ENCODE data around the gene CPT1B.
"Not testable (repeated sequence)": the region's sequence is repeated elsewhere in the genome, so short reads cannot be mapped to it uniquely, and the experiment has no call there.

The CPT1B gene

DNA sequence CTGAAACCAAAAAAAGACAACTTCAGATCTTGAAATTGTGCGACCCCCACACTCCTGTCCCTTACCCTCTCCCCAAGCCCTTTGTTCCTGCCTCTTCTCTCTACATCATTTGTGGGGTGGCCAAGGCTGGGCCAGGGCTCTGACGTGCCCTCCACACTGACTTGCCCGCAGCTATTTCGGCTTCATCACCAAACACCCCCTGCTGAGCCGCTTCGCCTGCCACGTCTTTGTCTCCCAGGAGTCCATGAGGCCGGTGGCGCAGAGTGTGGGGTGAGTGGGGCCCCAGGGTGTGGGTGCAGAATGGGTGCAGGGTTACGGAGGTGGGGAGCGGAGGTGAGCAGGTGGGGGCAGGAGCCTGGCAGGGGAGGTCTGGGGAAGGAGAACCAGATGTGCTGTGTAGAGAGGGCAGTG, 31.8 kb upstream of the CPT1B start:
- no peak overlapping the region for H3K4me3 ChIP-seq (ENCODE audit: low read depth, low read length)

DNA sequence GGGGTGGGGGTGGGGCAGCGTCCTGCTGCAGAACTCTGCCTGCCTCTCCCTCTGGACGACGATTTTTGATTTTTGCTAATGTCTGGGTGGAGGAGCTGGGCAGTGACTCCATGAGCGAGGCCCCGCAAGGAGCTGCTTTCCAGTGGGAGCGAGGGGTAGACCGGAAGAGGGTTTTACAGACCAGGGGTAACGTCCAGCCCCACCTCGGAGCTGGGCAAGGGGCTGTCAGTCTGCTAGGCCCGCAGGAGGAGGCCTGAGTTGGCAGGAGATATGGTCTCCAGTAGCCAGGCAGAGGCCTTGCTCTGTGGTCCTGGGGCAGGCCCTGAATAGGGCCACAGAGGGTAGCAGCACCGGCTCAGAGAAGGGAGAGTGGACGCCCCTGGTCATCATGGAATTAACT, 31.4 kb upstream of the CPT1B start:
- no peak overlapping the region for H3K4me3 ChIP-seq (ENCODE audit: low read depth, low read length)

DNA sequence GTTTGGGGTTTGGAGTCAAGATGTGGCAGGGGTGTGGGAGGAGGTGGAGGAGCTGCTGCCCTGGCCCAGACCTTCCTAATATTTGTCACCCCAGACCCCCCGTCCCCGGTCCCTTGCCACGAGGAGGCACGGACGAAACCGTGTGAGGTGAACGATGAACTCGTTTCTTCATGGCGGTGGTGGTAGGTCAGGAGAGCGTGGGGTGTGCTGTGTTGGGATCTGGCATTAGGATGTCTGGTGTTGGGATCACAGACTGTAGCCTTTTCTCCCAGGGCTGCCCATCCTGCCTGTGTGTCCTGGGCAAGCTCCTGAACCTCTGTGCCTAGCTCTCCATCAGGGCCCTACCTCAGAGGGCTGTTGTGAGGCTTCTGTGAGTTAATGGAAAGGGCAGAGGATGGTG, 30.8 kb upstream of the CPT1B start:
- H3K4me3 ChIP-seq (ENCODE audit: low read depth, low read length), result no peak overlapping the region

DNA sequence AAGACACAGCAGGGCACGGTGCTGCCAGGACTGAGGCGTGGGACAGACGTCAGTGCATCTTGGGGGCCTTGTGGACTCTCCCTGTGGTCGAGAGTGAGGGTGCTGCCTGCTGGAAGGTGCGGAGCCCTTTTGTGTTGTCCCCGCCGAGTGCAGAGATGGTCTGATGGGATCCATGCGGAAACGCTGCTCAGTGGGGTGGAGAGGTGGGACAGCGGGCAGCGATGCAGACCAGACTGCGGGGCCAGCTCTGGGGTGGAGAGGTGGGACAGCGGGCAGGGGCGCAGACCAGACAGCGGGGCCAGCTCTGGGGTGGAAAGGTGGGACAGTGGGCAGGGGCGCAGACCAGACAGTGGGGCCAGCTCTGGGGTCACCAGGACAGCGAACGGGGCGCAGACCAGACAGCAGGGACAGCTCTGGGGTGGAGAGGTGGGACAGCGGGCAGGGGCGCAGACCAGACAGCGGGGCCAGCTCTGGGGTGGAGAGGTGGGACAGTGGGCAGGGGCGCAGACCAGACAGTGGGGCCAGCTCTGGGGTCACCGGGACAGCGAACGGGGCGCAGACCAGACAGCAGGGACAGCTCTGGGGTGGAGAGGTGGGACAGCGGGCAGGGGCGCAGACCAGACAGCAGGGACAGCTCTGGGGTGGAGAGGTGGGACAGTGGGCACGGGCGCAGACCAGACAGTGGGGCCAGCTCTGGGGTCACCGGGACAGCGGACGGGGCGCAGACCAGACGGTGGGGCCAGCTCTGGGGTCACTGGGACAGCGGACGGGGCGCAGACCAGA, 30.0 kb upstream of the CPT1B start:
- not testable (repeated sequence) for H3K4me3 ChIP-seq (ENCODE audit: low read depth, low read length)

DNA sequence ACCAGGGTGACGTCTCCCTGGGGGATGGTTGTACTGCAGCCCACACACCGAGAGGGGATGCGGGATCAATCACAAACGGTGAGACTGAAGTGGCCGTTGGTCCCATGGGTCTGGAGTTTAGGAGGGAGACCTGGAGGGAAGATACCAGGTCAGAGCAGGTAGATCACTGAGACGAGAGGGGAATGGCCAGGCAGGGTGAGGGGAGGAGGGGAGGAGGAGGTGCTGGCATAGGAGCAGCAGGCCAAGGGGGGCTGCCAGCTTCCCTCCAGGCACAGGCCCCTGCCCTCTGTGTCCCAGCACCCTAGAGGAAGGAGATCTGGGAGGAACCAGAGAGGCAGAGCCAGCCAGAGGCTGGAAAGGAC, 29.4 kb upstream of the CPT1B start:
- H3K4me3 ChIP-seq (ENCODE audit: low read depth, low read length), result no peak overlapping the region

DNA sequence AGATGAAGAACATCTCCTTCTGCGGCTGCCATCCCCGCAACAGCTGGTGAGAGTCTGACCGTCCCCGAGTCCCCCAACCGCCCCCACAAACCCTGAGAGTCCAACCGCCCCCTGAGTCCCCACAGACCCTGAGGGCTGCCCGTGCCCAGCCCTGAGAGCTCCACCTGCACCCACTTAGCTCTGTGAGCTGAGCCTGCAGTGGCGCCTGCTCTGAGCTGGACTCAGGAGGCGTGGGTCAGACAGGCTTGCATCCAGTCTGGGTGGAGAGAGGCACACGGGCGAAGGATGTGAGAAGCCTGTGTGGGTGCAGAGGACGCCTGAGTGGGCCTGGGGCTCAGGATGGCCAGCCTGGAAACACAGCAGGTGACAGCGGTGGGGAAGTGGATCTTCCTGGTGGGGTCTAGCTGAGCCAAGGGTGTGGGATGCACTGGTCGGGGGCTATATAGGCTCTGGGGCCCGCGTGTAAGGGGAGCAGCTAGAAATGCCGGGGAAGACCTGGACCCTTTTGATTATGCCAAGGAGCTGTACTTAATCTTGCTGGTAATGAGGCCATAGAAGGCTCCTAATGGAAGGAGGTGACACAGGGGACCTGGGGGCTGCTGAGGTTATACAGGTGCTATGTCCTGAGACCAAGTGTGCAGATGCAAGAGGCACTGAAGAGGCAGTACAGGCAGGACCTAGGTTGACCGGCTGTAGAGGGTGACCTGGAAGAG, 28.9 kb upstream of the CPT1B start:
- H3K4me3 ChIP-seq (ENCODE audit: low read depth, low read length), result no peak overlapping the region

- H3K4me3 ChIP-seq (ENCODE audit: low read depth, low read length), result no peak overlapping the region
Measured at GRCh38 chr22:50606165-50606945, 28.1 kb upstream of the CPT1B start.

DNA sequence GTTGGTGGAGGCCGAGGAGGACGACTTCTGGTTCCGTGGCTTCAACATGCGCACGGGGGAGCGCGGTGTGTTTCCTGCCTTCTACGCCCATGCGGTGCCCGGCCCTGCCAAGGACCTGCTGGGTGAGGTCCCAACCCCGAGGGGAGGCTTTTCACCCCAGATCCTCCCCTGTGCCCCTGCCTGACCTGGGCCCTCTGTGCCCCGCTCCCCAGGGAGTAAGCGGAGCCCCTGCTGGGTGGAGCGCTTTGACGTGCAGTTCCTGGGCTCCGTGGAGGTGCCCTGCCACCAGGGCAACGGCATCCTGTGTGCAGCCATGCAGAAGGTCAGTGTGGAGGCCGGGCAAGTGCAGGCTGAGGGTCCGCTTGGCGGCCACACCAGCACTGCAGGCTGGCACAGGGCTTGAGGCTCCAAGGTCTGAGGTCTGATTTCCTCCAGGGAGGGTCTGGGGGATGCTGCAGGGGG, 27.4 kb upstream of the CPT1B start:
- no peak overlapping the region for H3K4me3 ChIP-seq (ENCODE audit: low read depth, low read length)

DNA sequence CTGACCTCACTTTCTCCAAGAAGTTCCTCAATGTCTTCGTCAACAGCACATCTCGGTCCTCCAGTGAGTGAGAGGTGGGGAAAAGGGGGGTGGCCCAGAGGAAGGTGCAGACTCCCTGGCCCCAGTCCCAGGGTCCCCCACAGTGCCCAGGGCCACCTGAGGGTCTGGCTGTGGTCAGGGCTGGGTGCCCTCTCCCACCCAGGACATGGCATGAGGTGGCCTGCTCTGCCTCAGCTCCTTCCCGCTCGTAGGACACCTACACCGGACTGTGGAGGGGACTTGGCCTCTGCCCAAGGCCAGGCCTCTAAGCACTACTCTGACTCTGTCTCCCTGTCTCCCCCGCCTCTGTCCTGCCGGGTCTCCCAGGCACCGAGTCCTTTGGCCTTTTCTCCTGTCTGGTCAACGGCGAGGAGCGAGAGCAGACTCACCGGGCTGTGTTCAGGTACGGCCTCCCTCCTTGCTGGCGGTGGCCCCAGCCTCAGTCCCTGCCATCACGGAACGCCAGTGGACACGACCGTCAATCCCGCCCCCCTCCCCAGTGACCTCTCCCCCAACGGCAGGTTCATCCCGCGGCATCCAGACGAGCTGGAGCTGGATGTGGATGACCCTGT, 26.9 kb upstream of the CPT1B start:
- H3K4me3 ChIP-seq (ENCODE audit: low read depth, low read length), result no peak overlapping the region

DNA sequence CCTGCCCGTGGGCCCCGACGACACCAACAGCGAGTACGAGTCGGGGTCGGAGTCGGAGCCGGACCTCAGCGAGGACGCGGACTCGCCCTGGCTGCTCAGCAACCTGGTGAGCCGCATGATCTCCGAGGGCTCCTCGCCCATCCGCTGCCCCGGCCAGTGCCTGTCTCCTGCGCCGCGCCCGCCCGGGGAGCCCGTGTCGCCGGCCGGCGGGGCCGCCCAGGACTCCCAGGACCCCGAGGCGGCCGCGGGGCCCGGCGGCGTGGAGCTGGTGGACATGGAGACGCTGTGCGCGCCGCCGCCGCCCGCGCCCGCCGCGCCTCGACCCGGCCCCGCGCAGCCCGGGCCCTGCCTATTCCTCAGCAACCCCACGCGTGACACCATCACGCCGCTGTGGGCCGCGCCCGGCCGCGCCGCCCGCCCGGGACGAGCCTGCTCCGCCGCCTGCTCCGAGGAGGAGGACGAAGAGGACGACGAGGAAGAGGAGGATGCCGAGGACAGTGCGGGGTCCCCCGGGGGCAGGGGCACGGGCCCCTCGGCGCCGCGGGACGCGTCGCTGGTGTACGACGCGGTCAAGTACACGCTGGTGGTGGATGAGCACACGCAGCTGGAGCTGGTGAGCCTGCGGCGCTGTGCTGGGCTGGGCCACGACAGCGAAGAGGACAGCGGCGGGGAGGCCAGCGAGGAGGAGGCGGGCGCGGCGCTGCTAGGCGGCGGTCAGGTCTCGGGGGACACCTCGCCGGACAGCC, 26.2 kb upstream of the CPT1B start:
- no peak overlapping the region for H3K4me3 ChIP-seq (ENCODE audit: low read depth, low read length)

- H3K4me3 ChIP-seq (ENCODE audit: low read depth, low read length), result no peak overlapping the region
Measured at GRCh38 chr22:50603511-50604255, 25.5 kb upstream of the CPT1B start.

DNA sequence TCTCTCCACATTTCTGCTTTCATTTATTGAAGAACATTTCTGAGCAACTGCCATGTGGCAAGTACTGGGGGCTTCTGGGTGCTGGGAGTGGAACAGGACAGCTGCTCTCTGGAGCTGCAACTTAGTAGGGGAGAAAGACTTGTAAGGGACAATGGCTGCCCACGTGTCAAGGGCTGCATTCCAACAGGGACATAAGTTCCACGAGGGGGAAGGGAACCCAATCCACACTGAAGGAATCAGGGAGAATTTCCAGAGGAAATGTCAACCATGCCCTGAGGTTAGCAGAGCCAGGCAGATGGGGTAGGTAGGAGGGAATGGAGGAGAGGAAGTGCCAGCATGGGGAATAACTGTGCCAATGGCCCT, 24.1 kb upstream of the CPT1B start:
- H3K4me3 ChIP-seq (ENCODE audit: low read depth, low read length), result no peak overlapping the region

DNA sequence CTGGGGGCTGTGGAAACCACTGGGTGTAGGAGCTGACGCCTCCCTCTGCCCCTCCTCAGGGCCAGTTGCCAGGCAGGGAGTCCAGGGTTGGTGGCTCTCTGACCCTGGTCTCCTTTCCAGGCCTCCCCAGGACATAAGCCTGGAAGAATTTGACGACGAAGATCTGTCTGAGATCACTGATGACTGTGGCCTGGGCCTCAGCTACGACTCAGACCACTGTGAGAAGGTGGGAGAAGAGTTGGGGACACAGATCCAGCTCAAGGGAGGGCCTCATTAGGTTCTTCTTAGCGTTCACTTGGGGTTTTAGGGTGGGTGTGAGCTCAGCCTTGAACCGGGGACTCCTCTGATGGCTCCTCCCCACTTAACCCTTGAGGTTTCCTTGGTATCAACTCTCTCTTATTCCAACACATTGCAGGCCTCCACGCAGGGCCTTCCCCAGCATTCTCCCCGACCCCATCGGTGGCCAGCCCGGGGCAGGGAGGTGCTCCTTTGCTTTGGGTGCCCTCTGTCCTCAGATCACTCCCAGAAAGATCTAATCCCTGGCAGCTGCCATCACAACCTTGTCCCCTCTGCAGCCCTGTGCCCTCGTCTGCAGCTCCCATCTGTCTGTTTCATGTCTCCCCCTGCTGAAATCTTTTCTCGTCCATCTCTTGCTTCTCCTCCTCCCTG, 23.6 kb upstream of the CPT1B start:
- no peak overlapping the region for H3K4me3 ChIP-seq (ENCODE audit: low read depth, low read length)

DNA sequence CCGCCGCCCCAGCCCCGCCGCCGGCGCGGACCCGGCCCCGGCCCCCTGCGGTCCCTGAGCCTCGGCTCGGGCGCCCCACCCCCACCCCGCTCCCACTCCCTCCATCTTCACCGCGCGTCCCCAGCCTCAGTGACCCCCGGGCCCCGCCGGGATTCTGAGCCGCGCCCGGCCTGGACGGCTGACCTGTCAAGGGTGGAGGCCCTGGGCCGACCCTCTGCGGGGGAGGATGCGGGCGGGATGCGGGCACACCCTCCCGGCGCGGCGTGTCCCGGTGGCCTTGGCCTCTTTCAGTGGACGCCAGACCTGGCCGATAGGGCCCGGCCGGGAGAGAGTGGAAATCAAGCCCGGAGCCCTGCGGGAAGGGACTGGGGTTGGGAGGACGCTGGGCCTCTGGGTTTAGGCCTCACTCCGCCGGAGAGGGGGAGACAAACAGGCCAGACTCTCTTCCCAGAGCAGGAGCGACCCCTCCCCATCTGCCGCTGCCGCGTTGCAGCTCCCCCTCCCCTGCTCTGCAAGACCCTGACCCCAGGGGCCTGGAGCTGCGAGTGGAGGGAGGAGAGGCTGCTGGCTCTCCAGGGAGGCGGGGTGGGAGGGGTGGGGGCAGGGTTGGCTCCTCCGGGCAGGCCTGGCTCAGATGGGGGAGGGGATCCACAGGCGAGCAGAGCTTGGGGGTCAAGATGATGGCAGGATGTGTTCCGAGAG, 22.9 kb upstream of the CPT1B start:
- peak overlapping the region; percentile 6 for H3K4me3 ChIP-seq (ENCODE audit: low read depth, low read length)

DNA sequence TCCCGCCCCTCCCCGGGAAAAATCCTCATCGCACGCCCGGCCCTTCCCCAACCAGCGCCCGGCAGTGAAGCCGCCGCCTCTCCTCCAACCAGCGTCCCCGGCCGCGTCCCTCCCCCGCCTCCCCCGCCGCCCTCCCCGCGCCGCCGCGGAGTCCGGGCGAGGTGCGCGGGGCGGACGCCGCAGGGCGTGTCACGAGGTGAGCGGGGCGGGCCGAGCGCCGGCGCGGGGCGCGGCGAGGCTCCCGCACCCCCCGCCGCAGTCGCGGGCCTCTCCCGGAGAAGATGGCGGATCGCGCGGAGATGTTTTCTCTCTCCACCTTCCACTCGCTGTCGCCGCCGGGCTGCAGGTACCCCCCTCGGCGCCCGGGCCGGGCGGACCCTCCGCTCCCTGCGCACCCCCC, 22.3 kb upstream of the CPT1B start, which contains the start of gene MAPK8IP2:
TSS of gene MAPK8IP2 (plus strand) at position 256 of the 400 bp plus-strand sequence. CDS start at position 282, 26 bp downstream.
- peak within 1 kb of the TSS; percentile 17 for H3K4me3 ChIP-seq (ENCODE audit: low read depth, low read length)

DNA sequence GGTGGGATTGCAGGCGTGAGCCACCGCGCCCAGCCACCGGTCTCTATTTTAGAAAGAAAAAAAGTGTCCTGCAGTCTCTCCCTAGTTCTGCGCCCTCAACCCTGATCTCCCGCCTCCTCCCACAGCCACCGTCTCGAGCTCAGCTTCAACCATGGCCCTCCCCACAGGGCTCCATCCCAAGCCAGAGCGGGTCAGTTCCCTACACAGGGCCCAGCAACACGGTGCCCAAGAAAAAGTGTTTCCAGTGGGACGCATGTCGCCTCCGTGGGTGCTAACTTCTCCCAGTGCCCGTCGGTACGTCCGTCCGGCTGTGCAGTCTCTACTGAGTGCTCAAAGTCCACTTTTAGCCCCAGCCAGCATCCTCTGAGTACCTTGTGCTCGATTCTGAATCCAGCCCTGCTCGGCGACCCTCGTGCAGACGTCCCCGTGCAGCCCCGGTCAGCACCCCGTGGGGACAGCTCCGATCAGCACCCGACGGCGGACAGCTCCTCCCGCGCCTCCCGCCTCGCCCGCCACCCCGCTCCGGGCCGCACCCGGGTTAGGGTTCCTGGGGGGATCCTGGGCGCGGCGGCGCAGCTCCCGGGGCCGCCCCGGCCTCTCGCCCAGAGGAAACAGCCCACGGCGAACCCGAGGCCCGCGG, 21.7 kb upstream of the CPT1B start:
- no peak overlapping the region for H3K4me3 ChIP-seq (ENCODE audit: low read depth, low read length)

DNA sequence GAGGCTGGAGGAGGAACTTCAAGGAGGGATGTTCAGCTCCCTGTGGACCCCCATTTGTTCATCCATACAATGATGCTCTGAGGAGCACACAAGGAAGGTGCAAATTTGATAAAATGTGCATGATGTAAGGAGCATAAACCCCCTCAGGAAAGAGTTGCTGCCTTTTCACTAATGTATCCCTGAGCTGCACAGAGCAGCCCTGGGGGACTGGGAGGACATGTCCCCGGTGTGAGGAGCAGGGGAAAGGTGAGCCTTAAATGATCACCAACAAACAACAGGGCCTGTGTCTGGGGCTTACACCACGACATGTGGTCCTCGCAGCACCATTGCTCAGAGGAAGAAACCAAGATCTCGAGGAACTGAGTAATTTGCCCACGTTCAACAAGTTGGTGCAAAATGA, 18.9 kb upstream of the CPT1B start:
- no peak overlapping the region for H3K4me3 ChIP-seq (ENCODE audit: low read depth, low read length)

- H3K4me3 ChIP-seq (ENCODE audit: low read depth, low read length), result no peak overlapping the region
Measured at GRCh38 chr22:50595189-50595588, 17.0 kb upstream of the CPT1B start.
